ENCODE data around the gene ENGASE.
"Not testable (repeated sequence)": the region's sequence is repeated elsewhere in the genome, so short reads cannot be mapped to it uniquely, and the experiment has no call there.

Gene ENGASE, protein sequence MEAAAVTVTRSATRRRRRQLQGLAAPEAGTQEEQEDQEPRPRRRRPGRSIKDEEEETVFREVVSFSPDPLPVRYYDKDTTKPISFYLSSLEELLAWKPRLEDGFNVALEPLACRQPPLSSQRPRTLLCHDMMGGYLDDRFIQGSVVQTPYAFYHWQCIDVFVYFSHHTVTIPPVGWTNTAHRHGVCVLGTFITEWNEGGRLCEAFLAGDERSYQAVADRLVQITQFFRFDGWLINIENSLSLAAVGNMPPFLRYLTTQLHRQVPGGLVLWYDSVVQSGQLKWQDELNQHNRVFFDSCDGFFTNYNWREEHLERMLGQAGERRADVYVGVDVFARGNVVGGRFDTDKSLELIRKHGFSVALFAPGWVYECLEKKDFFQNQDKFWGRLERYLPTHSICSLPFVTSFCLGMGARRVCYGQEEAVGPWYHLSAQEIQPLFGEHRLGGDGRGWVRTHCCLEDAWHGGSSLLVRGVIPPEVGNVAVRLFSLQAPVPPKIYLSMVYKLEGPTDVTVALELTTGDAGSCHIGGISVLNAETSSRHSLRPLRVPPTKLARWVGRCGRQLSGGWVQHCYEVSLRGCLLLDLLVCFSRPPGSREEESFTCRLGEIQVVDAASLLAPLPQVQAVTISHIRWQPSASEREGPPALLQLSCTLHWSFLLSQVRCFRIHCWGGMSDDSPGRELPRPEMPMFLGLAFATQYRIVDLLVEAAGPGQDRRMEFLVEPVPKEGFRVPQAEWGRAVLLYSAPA

DNA sequence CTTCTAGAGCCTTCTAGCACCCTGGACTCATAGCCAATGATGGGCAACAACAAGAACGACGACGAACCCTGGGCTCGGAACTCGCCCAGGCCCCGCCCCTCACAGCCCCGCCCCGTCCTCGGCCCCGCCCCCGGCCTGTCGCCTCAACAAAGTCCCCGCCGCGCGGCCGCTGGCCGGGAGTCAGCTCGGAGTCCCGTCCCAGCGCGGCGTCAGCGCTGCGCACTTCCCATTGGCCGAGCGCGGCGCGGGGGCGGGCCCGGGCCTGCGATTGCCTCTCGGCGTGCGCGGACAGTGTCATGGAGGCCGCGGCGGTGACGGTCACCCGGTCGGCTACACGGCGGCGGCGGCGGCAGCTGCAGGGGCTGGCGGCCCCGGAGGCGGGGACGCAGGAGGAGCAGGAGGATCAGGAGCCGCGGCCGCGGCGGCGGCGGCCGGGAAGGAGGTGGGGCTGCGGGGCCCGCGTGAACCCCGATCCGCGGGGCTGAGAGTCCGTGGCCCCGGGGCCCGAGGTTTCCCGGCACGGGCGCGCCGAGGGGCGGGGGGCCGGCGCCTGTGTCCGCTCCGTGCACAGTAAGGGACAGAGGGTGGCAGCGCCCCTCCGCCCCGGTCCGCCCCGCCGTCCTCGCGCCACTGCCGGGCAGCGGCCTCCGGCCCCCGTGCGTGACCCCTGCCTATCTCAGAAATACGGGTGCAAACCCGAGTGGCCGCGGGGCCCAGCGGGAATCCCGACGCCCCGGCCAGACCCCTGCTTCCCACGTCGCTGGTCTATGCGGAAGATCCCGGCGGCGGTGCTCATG lies at the start of gene ENGASE:
Gene ENGASE, plus strand, starts transcription at position 176 of the 797 bp plus-strand sequence. Its CDS starts 121 bp downstream, at position 297.
- peak; percentile 95 for DNase-seq

DNA sequence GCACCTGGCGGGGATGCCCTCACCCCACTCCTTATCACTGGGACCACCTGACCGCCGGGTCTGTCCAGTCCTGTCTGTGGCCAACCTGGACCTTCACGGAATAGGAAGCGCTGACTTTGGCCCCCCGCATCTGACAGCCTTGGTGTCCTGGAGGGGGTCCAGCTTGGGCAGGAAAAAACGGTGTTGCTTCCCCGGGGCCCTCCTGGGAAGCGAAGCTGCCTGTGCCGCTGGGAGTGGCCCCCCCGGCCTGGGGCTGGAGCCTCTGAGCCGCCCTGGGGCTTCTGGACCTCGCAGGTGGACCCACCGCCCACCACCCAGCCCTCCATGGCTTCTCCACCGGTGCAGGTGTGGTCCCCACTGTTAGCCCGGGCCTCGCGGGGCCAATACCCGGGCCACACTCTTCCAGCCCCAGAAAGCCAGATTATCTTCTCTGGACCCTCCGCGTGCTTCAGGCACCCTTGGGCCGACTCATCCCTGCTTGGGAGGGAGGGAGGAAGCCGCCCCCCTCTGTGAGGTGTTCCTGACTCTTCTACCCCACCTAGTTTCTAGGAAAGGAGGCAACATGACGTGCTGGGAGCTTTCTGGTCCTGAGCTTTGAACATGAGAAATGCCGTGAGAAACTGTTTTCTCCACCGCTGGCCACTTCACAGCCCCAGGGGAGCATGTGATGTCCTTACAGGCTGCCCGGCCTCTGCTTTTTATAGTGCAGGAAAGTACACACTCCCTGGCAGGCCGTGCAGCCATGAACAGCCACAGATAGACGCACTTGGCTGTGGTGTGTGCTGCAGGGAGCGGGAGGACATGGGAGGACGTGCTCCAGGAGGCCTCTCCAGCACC lies 49.5 kb upstream of the ENGASE start:
- no peak for DNase-seq

DNA sequence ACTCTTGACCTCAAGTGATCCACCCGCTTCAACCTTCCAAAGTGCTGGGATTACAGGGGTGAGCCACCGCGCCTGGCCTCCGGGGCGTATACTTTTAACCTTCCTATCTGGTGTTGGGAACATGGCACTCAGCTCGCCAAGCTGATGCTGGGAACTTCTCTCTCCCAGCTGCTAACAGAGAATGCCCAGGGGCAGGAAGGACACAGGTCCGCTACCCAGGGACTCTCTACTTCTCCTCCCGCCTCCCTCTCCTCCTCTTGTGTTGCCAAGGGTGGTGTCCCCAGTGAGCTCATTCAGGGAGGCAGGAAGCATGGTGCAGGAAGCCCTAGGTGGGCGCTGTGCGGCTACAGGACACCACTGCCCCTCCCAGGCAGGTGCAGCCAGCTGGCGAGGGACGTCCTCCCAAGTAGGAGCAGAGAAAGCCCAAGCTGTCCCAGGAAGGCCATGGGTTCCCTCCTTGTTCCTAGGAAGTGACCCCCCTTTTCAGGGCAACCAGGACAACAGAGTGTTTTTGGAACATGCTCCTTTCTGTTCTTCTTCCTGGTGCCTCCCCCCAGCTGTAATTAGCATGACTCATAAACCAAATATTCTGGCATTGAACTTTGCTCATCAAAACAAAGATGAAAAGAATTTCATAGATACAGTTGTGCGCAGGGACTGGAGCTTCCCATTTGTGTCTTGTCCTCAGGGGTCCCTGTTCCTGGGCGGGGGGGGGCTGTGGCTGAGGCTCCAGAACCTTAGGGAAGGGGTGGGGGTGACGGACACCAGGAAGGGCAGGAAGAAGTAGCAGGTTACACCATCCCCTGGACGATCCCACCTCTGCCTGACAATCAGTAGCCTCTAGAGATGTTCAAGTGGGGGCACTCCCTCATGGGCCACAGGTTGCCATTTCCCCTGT lies 48.0 kb upstream of the ENGASE start:
- DNase-seq = no peak

DNA sequence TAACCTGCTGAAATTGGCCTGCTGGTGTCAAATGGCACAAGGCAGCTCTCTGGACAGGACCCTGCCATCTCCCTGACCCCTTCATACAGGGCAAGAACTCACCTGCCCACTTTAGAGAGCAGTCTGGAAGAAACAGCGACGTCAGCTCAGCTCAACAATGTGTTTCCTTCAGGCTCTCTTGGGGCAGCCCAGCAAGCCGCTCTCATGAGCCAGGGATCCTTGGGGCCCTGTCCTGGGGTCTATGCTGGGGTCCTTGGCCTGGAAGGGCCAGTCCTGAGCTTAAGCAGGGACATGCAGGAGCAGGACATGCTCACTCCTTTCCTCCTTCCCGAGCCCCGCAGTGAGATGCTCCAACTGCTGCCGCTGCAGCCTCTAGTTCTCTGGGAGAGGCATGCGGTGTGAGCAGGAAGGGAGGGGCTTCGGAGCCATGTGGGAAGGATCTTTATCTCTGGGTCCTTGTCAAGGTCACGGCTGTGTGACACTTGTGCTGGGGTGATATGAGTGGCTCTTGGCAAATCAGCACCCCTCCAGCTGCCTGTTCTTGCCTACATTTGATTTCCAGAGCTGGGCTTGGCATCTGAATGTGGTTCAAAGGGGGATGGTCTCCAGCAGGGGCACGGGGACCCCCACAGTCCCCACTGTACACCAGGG lies 47.2 kb upstream of the ENGASE start:
- DNase-seq = no peak

DNA sequence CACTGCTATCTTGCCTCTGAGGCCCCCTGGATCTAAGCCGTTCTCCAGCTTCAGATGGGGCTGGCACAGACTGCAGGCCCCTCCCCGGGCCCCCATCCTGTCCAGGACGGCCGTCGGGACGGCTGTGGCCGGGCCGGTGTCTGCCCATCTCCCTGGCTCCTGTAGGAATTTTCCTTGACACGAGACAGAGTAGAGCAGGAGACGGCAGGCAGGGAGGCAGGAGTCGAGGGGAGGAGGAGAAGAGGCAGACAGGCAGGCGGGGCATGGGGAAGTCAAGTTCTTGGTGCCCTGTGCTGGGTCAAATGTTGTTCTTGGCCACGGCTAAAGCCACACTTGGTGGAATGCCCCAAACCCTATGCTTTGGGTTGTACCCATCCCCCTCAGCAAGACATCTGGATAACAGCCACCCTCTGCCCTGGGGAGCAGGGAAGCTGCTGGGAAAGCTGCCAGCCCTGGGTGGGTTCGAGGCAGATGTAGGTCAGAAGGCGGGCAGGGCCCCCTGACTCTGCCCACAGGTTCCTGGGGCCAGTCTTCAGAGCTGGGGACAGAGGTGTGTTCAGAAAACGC lies 46.6 kb upstream of the ENGASE start:
- no peak for DNase-seq

DNA sequence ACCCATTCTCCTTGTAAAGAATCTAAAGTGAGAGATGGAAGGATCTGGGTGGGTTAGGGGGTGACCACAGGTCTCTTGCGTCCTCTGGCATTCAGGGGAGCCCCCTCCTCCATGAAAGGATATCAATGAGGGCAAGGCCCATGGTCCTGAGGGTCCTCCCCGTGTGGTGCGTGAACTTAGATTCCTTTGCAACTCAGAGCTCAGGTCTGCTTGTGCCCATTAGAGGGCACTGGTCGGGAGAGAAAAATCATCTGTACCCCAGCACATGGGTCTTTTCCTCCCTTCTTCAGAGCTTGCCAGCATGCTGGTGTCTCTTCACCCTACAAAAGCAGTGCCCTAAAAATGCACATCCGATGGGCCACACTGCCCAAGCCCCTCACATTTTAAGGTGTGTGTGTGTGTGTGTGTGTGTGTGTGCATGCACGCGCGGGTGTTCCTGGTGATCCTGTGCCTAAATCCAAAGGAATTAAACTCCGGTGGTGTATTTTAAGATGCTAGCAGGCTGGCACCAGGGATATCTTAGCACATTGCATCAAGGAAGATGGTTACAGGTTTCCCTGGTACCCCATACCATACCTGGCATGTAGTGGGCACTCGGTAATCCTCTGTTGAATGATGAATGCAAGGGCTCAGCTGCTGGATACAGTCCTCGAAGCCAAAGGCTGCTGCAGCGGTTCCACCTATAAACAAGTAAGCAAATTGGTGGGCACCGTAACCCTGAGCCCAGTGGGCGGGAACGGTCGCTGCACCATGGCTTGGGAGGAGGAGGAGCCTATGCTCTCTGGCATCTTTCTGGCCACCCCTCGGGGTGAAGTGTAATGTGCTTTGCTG lies 45.9 kb upstream of the ENGASE start:
- DNase-seq = no peak

DNA sequence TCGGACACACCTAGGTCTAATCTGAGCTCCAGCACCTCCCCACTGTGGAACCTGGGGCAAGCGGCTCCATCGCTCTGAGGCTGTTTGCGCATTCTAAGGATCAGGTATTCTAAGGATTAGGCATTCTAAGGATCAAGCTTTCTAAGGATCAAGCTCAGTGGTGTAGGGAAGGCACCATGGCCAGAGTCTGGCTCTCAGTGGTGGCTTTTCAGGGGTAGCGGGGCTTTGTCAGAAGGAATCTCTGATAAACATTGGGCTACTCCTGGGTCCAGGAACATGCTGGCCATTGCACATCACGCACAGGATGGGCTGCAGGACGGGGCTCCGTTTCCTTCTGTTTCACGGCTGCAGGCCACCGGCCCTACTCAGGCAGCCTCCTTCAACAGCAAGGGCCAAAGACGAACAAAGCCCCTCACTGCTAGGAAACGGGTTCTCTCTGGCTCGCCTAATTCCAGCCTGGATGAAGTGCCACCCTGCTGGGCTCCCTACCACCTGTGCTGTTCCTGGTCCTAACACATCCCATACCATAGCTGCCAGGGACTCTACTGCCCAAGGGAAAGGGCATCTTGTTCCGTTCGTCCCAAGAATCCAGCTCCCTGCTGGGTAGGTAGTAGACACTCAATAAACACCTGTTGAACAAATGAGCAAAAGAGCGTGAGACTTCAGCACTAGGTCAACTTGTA lies 45.2 kb upstream of the ENGASE start:
- DNase-seq = no peak

DNA sequence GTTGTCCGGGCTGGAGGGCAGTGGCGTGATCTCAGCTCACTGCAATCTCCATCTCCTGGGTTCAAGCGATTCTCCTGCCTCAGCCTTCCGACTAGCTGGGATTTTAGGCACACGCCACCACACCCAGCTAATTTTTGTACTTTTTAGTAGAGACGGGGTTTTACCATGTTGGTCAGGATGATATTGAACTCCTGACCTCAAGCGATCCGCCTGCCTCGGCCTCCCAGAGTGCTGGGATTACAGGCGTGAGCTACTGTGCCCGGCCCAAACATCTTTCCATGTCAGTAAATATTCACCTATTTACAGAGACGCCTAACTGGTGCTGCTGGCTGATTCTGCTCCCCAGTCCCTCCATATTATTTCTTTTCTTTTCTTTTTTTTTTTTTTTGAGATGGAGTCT lies 44.0 kb upstream of the ENGASE start:
- not testable (repeated sequence) for DNase-seq

DNA sequence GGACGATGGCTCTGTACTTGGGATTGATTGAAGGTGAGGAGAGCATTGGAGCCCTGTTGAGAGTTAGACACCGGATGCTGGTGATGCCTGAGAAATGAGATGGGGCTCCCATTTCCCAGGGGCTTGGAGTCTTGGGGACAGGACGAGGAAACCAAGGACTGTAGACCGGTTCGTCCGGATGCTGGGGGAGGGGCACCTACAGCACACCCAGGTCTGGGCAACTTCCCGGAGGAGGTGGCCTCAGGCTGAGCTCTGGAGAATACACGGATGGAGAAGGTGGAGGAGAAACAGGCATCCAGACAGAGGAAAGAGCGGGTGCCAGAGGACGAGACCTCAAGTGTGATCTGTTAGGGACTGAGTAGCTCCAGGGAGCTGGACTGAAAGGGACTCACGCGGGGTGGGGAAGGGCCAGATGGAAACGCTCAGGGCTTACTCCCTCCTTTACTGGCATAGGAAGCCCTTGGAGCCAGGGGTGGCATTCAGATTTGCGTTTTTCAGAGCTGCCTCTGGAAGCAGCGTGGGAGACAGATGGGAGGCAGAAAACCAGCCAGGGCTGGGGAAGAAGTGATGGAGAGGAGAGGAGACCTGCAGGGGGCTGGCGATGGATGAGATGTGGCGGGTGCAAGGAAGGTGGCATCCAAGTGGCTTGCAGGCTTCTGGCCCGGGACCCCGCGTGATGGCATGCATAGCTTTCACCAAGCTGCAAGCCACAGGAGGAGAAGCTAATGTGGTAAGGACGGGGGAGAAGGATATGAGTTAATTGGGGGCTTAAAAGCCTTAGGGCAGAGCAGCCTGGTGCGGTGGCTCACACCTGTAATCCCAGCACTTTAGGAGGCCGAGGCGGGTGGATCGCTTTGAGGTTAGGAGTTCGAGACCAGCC lies 42.4 kb upstream of the ENGASE start:
- no peak for DNase-seq

DNA sequence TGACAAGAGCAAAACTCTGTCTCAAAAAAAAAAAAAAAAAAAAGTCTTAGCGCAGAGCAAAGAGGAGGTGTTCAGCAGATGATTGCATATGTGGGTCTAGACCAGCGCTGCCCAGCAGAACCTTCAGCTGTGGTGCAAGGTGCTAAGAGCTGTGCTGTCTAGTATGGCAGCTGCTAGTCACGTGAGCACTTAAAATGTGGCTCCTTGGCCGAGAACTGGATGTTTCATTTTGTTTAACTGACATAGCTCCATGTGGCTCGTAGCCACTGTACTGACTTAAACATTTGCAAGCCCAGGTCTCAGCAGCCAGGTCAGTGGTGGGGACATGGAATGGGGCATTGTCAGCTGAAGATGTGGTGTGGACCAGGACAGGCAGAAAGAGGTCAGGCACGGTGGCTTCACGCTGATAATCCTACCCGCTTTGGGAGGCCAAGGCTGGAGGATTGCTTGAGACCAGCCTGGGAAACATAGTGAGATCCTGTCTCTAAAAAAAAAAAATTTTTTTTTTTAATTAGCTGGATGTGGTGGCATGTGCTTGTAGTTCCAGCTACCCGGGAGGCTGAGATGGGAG lies 41.5 kb upstream of the ENGASE start:
- DNase-seq = no peak

DNA sequence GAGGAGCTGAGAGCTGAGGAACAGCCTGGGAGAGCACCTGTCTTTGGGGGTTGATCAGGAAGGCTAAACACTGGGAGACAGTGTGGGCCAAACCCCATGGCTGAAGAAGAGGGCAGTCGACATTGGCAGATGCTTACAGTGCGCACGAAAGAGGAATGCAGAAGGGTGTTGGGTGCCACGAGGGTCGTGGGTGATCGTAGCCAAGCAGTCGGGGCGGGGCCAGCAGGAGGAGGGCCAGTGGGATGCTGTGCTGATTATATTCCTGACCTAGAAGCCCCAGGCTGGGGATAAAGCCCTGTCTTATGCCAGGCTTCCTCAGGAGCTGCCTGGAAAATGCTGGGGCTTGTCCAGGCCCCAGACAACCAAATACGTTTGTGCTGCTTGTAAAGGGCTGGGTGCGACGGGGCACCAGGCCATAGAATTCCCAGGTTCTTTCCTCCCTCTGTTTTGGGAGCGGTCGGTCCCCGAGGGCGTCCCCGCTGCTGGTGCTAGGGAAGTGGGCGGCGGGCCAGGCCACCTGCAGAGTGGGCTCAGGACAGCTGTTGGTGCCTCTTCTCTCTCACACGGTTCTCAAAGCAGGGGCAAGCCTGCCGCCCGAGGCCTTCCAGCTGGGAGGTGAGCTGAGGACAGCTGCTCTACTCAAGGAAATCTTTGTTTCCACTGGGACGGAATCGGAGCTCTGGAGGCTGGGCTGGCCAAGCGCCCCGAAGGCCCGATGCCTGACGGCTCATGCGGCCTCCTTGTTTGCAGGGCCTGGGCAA lies 40.7 kb upstream of the ENGASE start:
- no peak for DNase-seq

DNA sequence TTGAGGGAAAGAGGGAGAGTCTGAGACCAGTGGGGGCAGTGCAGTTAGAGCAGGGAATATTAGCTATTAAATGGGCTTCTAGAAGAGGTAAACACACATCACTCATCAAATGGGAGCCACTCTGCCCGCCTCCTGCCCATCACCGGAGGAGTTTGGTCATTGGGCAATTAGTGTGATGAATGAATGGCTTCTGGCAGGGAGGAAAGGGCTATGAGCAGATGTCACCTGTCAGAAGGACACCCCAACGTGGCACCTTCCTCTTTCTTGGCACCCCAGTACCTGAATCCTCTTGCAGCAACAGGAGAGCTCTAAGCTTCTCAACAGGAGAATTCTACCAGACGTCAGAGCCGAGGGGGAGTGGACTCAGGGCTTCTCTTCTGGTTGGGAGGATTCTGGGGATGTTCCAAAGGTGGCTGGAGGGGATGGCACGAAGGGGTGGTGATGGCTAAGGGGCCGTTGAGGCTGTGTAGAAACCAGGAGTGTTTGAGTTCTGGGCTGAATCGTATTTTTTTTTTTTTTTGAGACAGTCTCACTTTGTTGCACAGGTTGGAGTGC lies 39.6 kb upstream of the ENGASE start:
- DNase-seq = no peak

DNA sequence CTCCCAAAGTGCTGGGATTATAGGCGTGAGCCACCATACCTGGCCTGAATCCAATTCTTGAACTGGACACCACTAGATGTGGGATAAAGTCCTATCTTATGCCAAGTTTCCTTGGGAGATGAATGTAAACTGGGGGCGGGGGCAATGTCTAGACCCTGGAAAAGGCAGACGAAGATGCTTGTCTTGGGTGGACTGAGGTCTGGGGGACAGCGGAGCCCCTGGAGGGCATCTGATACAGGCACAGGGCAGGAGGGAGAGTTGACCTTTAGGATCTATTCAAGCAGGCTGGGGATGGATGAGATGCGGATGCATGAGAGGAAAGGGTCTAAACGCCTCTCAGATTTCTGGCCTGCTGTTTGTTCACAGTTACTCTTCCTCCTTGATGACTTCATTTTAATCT lies 38.9 kb upstream of the ENGASE start:
- DNase-seq = no peak

DNA sequence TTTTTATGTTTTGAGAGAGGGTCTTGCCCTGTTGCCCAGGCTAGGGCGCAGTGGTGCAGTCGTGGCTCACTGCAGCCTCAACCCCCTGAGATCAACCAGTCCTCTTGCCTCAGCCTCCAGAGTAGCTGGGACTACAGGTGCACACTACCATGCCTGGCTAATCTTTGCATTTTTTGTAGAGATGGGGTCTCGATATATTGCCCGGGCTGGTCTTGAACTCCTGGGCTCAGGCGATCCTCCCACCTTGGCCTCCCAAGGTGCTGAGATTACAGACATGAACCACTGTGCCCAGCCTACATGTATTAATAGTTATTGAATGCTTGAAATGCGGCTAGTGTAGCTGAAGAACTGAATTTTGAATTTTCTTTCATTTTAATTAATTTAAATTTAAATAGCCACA lies 38.4 kb upstream of the ENGASE start:
- no peak for DNase-seq

DNA sequence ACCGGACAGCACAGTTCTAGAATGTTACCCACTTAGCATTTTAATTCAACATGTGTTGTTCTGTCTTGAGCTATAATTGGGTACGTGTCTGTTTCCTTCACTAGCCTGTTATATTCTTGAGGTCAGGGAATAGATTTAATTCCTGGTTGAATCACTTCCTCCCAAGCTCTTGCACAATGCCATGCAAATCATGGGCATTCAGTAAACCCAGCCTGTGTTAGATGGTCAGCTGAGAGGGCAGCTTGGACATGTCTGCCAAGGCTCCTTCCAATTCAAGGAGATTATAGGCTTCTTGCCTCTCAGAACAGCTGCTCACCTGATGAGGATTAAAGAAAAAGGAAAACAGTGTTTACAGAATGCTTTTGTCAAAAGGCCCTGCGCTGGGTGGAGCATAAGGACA lies 38.0 kb upstream of the ENGASE start:
- DNase-seq = no peak

DNA sequence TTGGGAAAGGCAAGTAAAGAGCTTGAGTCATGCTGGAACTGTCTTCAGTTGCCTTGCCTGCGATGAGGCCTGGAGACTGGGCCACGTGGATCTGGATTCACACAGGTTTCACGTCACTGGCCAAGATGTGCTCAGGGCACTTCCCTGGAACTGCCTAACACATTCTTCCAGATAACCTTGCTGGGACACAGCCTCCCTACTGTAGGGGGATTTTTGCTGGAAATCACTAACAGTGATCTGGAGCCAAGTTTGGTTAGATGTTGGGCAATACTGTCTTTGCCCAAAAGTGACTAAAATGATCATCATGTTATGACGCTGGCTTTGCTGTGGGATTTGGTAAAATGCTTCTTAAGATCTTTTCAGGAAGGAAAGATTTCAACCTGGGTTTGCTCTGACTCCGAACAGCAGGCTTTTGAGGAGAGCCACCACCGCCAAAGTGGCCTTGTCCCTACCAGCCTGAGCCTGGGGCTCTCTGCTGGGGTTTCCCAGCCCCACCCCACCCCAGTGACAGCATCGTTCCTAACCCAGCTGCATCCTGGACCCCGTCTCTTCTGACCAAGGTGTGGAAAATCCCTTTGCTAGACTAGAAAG lies 36.0 kb upstream of the ENGASE start:
- DNase-seq = no peak

Measured in activated CD4-positive, CD25-positive, alpha-beta regulatory T cell treated with anti-CD3 and anti-CD28 coated beads, Interleukin-2, amount 50 U/mL, for 72 hours (primary cell).